Stimulated activated effector memory CD8-positive, alpha-beta T cell treated with anti-CD3 and anti-CD28 coated beads, Interleukin-12 subunit alpha, Interleukin-12 subunit beta, amount 100 ng/mL, for 72 hours (primary cell): ENCODE measurements around the gene TRMT2B.

Source experiments
- ATAC-seq: fragments of 150-1000 bp; cut with Tn5 transposase; 2 replicates; pipeline ENCODE4 v1.10.0; 2021
- DNase-seq, 2 donors: peaks; one replicate each; pipeline ENCODE4 v3.0.0; 2021 to 2022; ENCODE audit warnings: low spot score in 2 of 2
- H3K27ac Mint-ChIP-seq: one replicate; pipeline ENCODE4 v1.8.0; 2022; ENCODE audit warnings: mild to moderate bottlenecking, mixed read lengths
- H3K36me3 Mint-ChIP-seq: one replicate; pipeline ENCODE4 v1.8.0; 2022; ENCODE audit warnings: mild to moderate bottlenecking, mixed read lengths
- H3K4me1 Mint-ChIP-seq: one replicate; pipeline ENCODE4 v1.8.0; 2022; ENCODE audit warnings: mixed read lengths
- H3K4me3 Mint-ChIP-seq: one replicate; pipeline ENCODE4 v1.8.0; 2022; ENCODE audit warnings: mild to moderate bottlenecking, mixed read lengths
- H3K9me3 Mint-ChIP-seq: one replicate; pipeline ENCODE4 v1.8.0; 2022; ENCODE audit warnings: mixed read lengths

Gene TRMT2B

DNA sequence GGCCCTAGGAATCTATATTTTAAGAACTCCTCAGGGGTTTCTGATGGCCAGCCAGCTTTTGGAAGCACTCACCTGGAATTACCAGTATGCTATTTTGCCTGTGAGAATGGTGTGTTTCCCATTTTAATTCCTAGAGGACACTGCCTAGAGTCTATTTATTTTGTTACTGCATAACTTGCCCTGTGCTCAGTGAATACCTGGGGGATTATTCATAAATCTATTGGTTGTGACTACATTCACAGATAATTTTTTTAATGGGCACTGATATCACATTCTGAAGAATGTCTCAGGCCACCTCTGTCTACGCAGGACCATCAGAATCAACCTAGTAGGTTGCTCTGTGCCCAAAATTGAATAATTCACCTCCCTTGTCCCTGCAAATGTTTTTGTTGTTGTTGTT lies 75.7 kb downstream of the TRMT2B start:
- H3K27ac Mint-ChIP-seq = no peak overlapping the region
- DNase-seq = no peak
- H3K4me3 Mint-ChIP-seq = no peak overlapping the region
- no peaks in the 10 kb centered on the region for H3K36me3 Mint-ChIP-seq
- peaks cover 6% of the 10 kb centered on the region for H3K4me1 Mint-ChIP-seq
- ATAC-seq = no peak
- H3K9me3 Mint-ChIP-seq = no peaks in the 10 kb centered on the region

DNA sequence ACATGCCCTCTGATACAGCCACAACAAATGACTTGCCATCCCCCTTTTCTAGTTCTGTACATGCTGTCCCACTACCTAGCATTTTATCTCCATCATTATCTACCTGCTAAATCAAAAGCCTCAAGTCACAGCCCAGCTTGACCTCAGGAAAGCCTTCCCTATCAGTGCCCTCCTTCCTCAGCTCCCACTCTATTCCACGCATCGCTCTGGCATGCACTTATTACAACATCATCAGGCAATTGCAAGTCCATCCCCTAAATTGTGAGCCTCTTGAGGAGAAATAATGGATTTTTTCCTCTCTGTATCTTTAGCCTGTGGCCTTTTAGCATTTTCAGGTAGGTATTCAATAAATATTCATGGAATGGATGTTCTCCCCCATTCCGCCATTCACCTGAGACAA lies 76.7 kb downstream of the TRMT2B start:
- no peaks in the 10 kb centered on the region for H3K9me3 Mint-ChIP-seq
- no peak overlapping the region for H3K4me3 Mint-ChIP-seq
- ATAC-seq (no peak), DNase-seq (no peak)
- H3K36me3 Mint-ChIP-seq = no peaks in the 10 kb centered on the region
- H3K27ac Mint-ChIP-seq = no peak overlapping the region
- H3K4me1 Mint-ChIP-seq = no peaks in the 10 kb centered on the region

DNA sequence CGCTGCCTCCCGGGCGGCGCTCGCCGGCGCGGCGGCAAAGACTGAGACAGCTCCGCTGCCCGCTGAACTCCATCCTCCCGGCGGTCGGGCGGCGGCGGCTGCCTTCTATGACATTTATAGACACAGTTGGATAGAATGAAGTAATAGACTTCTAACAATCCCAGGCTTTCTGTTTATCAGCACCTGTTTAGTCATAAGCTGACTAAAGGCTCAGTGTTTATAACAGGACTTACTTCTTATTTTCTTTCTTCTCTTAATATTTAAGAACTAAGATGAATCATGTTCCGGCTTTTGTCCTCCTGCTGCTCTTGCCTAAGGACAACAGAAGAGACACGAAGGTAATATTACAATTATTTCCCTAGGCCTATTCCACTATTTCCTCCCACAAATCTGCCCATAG lies 78.5 kb downstream of the TRMT2B start:
- no peaks in the 10 kb centered on the region for H3K4me1 Mint-ChIP-seq
- H3K27ac Mint-ChIP-seq = no peak overlapping the region
- H3K9me3 Mint-ChIP-seq = no peaks in the 10 kb centered on the region
- no peak for DNase-seq
- no peak for ATAC-seq
- H3K4me3 Mint-ChIP-seq = no peak overlapping the region
- no peaks in the 10 kb centered on the region for H3K36me3 Mint-ChIP-seq

- Mint-ChIP-seq H3K4me1 (no peaks in the 10 kb centered on the region), H3K9me3 (no peaks in the 10 kb centered on the region), H3K27ac (no peak overlapping the region), H3K4me3 (no peak overlapping the region), H3K36me3 (no peaks in the 10 kb centered on the region)
- DNase-seq (no peak), ATAC-seq (no peak)
Observed at GRCh38 chrX:100969936-100970335, 82.0 kb downstream of the TRMT2B start.

DNA sequence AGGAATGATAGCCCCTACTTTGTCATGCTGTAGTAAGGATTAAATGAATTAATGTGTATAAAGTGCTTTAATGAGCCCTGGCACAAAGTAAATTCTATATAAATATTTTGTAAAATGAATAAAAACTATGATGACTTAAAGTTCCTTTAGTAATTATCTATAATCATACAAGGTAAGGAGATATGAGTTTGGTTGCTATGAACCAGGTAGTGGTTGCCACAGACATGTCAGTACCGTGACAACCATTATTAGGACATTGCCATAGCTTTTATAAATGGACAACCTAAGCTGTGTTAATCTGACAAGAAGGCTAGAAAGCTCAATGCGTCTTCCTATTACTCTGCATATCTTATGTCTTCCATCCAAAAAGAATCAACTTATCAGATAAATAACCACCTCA lies 82.5 kb downstream of the TRMT2B start, which contains the start of gene ARL13A:
Gene ARL13A (plus strand): TSS at position 301 of the 400 bp plus-strand sequence. CDS start 3,982 bp downstream, outside the sequence.
- ATAC-seq (no peak), DNase-seq (no peak)
- Mint-ChIP-seq H3K27ac (no peak within 1 kb of the TSS), H3K9me3 (no peaks in the 10 kb centered on the region), H3K36me3 (no peaks in the 10 kb centered on the region), H3K4me1 (no peaks in the 10 kb centered on the region), H3K4me3 (no peak within 1 kb of the TSS)

DNA sequence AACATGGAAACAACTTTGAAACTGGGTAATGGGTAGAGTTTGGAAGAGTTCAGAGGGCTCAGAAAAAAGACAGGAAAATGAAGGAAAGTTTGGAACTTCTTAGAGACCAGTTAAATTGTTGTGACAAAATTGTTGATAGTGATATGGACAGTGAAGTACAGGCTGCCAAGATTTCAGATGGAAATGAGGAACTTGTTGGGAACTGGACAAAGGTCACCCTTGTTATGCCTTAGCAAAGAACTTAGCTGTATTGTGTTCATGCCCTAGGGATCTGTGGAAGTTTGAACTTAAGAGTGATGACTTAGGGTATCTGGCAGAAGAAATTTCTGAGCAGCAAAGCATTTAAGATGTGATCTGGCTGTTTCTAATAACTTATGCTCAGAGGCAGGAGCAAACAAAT lies 87.5 kb downstream of the TRMT2B start:
- Mint-ChIP-seq H3K4me1 (no peaks in the 10 kb centered on the region), H3K36me3 (no peaks in the 10 kb centered on the region), H3K27ac (no peak overlapping the region), H3K9me3 (no peaks in the 10 kb centered on the region), H3K4me3 (no peak overlapping the region)
- ATAC-seq (no peak), DNase-seq (no peak)

GRCh38 chrX:100962811-100963210 lies 89.1 kb downstream of the TRMT2B start:
- Mint-ChIP-seq H3K9me3 (no peaks in the 10 kb centered on the region), H3K4me1 (no peaks in the 10 kb centered on the region), H3K36me3 (no peaks in the 10 kb centered on the region), H3K27ac (no peak overlapping the region), H3K4me3 (no peak overlapping the region)
- DNase-seq = no peak
- no peak for ATAC-seq
